ENCODE data around the gene RAD18. TPM values are rescaled to one million over a fixed set of nuclear protein-coding genes. Genes with fewer than 3 reads are reported as not detected.

Gene RAD18
- total RNA-seq: 35.4 TPM

GRCh38 chr3:8963137-8963853 is at the start of gene RAD18:
Gene RAD18, minus strand, starts transcription at chr3:8963472. Its CDS starts 87 bp downstream, at chr3:8963385.
- Histone ChIP-seq H3K27me3 (no peaks in the 10 kb centered on the region), H3K4me1 (peaks cover 22% of the 10 kb centered on the region), H3K4me3 (peak within 1 kb of the TSS; percentile 81 to 90), H3K27ac (peak within 1 kb of the TSS; percentile 75), H3K9me3 (no peaks in the 10 kb centered on the region), H3K36me3 (no peaks in the 10 kb centered on the region)
- TF ChIP-seq POLR2AphosphoS5 (IDR thresholded peaks at IDR 0.05; ENCODE audit: insufficient read depth in 1 of 2, low read depth in 1 of 2) (peak; percentile 88 to 98), POLR2A (IDR thresholded peaks at IDR 0.05) (no peak)
- no peak for DNase-seq (ENCODE audit: extremely low spot score in 2 of 2)
- intact Hi-C loops (cut with DNase I): no loop called here

GRCh38 chr3:9012521-9012920 is 49.2 kb upstream of the RAD18 start:
- Histone ChIP-seq H3K4me1 (no peaks in the 10 kb centered on the region), H3K36me3 (no peaks in the 10 kb centered on the region), H3K9me3 (no peaks in the 10 kb centered on the region), H3K4me3 (no peak overlapping the region), H3K27me3 (no peaks in the 10 kb centered on the region), H3K27ac (no peak overlapping the region)
- peak in 1 of 2 donors; percentile 28 for DNase-seq (ENCODE audit: extremely low spot score in 2 of 2)
- intact Hi-C loops (cut with DNase I): no loop called here
- no peak for TF ChIP-seq POLR2AphosphoS5 (IDR thresholded peaks at IDR 0.05; ENCODE audit: insufficient read depth in 1 of 2, low read depth in 1 of 2)
- no peak for TF ChIP-seq CTCF (IDR thresholded peaks at IDR 0.05)
- TF ChIP-seq POLR2A (IDR thresholded peaks at IDR 0.05): no peak

GRCh38 chr3:9009976-9010545 is 46.8 kb upstream of the RAD18 start:
- Histone ChIP-seq H3K36me3 (no peaks in the 10 kb centered on the region), H3K4me3 (no peak overlapping the region), H3K27ac (no peak overlapping the region), H3K9me3 (no peaks in the 10 kb centered on the region), H3K27me3 (no peaks in the 10 kb centered on the region), H3K4me1 (no peaks in the 10 kb centered on the region)
- DNase-seq (ENCODE audit: extremely low spot score in 2 of 2): peak in 1 of 2 donors; percentile 93
- intact Hi-C loops (cut with DNase I): no loop called here
- TF ChIP-seq POLR2AphosphoS5 (IDR thresholded peaks at IDR 0.05; ENCODE audit: insufficient read depth in 1 of 2, low read depth in 1 of 2) (no peak), POLR2A (IDR thresholded peaks at IDR 0.05) (no peak), CTCF (IDR thresholded peaks at IDR 0.05) (no peak)

GRCh38 chr3:9008550-9009255 is 45.4 kb upstream of the RAD18 start:
- no peak overlapping the region for H3K4me3 ChIP-seq
- intact Hi-C loops (cut with DNase I): no loop called here
- no peaks in the 10 kb centered on the region for H3K36me3 ChIP-seq
- H3K4me1 ChIP-seq: no peaks in the 10 kb centered on the region
- no peaks in the 10 kb centered on the region for H3K27me3 ChIP-seq
- no peaks in the 10 kb centered on the region for H3K9me3 ChIP-seq
- H3K27ac ChIP-seq: no peak overlapping the region
- TF ChIP-seq CTCF (IDR thresholded peaks at IDR 0.05): no peak
- TF ChIP-seq POLR2AphosphoS5 (IDR thresholded peaks at IDR 0.05; ENCODE audit: insufficient read depth in 1 of 2, low read depth in 1 of 2): no peak
- TF ChIP-seq POLR2A (IDR thresholded peaks at IDR 0.05): no peak
- peak in 1 of 2 donors; percentile 43 for DNase-seq (ENCODE audit: extremely low spot score in 2 of 2)

- TF ChIP-seq POLR2A (IDR thresholded peaks at IDR 0.05): no peak
- TF ChIP-seq CTCF (IDR thresholded peaks at IDR 0.05): no peak
- no peak for TF ChIP-seq POLR2AphosphoS5 (IDR thresholded peaks at IDR 0.05; ENCODE audit: insufficient read depth in 1 of 2, low read depth in 1 of 2)
- intact Hi-C loops (cut with DNase I): no loop called here
- no peaks in the 10 kb centered on the region for H3K27me3 ChIP-seq
- no peaks in the 10 kb centered on the region for H3K9me3 ChIP-seq
- DNase-seq (ENCODE audit: extremely low spot score in 2 of 2): peak in 1 of 2 donors; percentile 55
- no peak overlapping the region for H3K27ac ChIP-seq
- no peaks in the 10 kb centered on the region for H3K36me3 ChIP-seq
- no peak overlapping the region for H3K4me3 ChIP-seq
- no peaks in the 10 kb centered on the region for H3K4me1 ChIP-seq
Observed at GRCh38 chr3:9007928-9008327, 44.7 kb upstream of the RAD18 start.

Data from vagina (tissue), 2 donors.